D341Med (cell line): ENCODE data around the gene CPPED1.
A peak's percentile ranks its signal among the peaks of the same experiment; 100 is the strongest.

Source experiments
- DNase-seq: peaks from one replicate; pipeline ENCODE4 v3.0.0; 2012; ENCODE audit warnings: low spot score

Gene CPPED1

GRCh38 chr16:12735805-12736204 lies 67.9 kb downstream of the CPPED1 start:
- no peak for DNase-seq

- DNase-seq = no peak
Measured at GRCh38 chr16:12732600-12732999, 71.1 kb downstream of the CPPED1 start.

- DNase-seq = no peak
Measured at GRCh38 chr16:12729448-12729847, 74.2 kb downstream of the CPPED1 start.

- no peak for DNase-seq
Measured at GRCh38 chr16:12728469-12728868, 75.2 kb downstream of the CPPED1 start.

- DNase-seq = no peak
Measured at GRCh38 chr16:12724226-12724625, 79.5 kb downstream of the CPPED1 start.

GRCh38 chr16:12723681-12724080 lies 80.0 kb downstream of the CPPED1 start:
- DNase-seq = no peak

- DNase-seq = peak; percentile 47
Measured at GRCh38 chr16:12721841-12722421, 81.8 kb downstream of the CPPED1 start.

GRCh38 chr16:12719972-12720371 lies 83.7 kb downstream of the CPPED1 start:
- no peak for DNase-seq

GRCh38 chr16:12716658-12717057 lies 87.0 kb downstream of the CPPED1 start:
- DNase-seq = no peak

GRCh38 chr16:12709807-12710206 lies 93.9 kb downstream of the CPPED1 start:
- no peak for DNase-seq

GRCh38 chr16:12708266-12708665 lies 95.4 kb downstream of the CPPED1 start:
- DNase-seq = no peak

GRCh38 chr16:12706628-12707027 lies 97.1 kb downstream of the CPPED1 start:
- DNase-seq = no peak

GRCh38 chr16:12704492-12705111 lies 99.1 kb downstream of the CPPED1 start:
- DNase-seq = no peak

- no peak for DNase-seq
Measured at GRCh38 chr16:12703935-12704334, 99.8 kb downstream of the CPPED1 start.

- DNase-seq = no peak
Measured at GRCh38 chr16:12700161-12700560, 103.5 kb downstream of the CPPED1 start.

GRCh38 chr16:12699161-12699560 lies 104.5 kb downstream of the CPPED1 start:
- no peak for DNase-seq

GRCh38 chr16:12697437-12697836 lies 106.2 kb downstream of the CPPED1 start:
- no peak for DNase-seq

- DNase-seq = no peak
Measured at GRCh38 chr16:12695454-12695853, 108.2 kb downstream of the CPPED1 start.

GRCh38 chr16:12690024-12690423 lies 113.7 kb downstream of the CPPED1 start:
- DNase-seq = no peak

GRCh38 chr16:12688951-12689850 lies 114.5 kb downstream of the CPPED1 start:
- no peak for DNase-seq

GRCh38 chr16:12685806-12686205 lies 117.9 kb downstream of the CPPED1 start:
- DNase-seq = no peak

- no peak for DNase-seq
Measured at GRCh38 chr16:12682432-12683165, 121.1 kb downstream of the CPPED1 start.
